Ectodermal cell (in vitro differentiated cells): ENCODE results near the gene DRAM1.
"Not testable (repeated sequence)": the region's sequence is repeated elsewhere in the genome, so short reads cannot be mapped to it uniquely, and the experiment has no call there.

Source experiments
- H3K27ac ChIP-seq: 2 replicates; pipeline ENCODE4 v1.7.0; 2013; ENCODE audit warnings: mild to moderate bottlenecking, low read depth, low read length; ENCODE audit not compliant: insufficient read depth, poor library complexity, severe bottlenecking
- H3K27me3 ChIP-seq: 2 replicates; pipeline ENCODE4 v1.7.0; 2013; ENCODE audit warnings: mild to moderate bottlenecking, low read length; ENCODE audit not compliant: insufficient read depth, control insufficient read depth, poor library complexity, severe bottlenecking
- H3K36me3 ChIP-seq: one replicate; pipeline ENCODE4 v1.7.0; 2013; ENCODE audit warnings: low read length; ENCODE audit not compliant: control insufficient read depth, insufficient read depth
- H3K4me1 ChIP-seq: one replicate; pipeline ENCODE4 v1.7.0; 2013; ENCODE audit warnings: low read length; ENCODE audit not compliant: control insufficient read depth, insufficient read depth
- H3K4me3 ChIP-seq: 2 replicates; pipeline ENCODE4 v1.7.0; 2013; ENCODE audit warnings: low read depth, low read length, control low read depth; ENCODE audit not compliant: insufficient read depth
- H3K9me3 ChIP-seq: 2 replicates; pipeline ENCODE4 v1.7.0; 2013; ENCODE audit warnings: mild to moderate bottlenecking, low read length, moderate library complexity; ENCODE audit not compliant: control insufficient read depth
- WGBS, 2 experiments: methylation state at CpG; one replicate each; pipeline ENCODE4 v1.1.7; 2013; ENCODE audit warnings: missing lambda C conversion rate in 2 of 2; 5-methylcytosine and 5-hydroxymethylcytosine counted together

DRAM1 gene

DNA sequence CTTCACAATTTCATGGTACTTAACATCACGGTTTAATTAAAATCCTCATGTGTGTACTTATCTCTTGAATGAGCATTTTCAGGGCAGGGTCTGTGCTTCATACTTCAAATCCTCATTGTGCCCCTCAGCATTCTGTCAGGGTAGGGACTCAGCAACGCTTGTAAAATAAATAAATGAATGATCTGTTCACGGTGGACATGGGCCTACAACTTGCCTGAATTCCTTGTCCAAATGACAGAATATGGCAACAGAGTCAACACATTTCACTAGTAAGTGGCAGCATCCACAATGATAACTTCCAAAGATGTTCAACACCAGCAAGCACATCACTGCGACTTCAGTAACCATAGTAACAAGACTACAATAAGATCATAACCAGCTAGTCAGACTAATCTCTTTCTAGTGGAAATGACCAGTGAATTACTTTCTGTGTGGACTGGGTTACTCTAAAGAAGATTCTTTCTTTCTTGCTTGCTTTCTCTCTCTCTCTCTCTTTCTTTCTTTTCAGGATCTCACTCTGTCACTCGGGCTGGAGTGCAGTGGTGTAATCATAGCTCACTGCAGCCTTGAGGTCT, 32.2 kb upstream of the DRAM1 start:
- Histone ChIP-seq H3K4me3 (no peak overlapping the region), H3K4me1 (no peaks in the 10 kb centered on the region), H3K9me3 (no peaks in the 10 kb centered on the region), H3K36me3 (no peaks in the 10 kb centered on the region), H3K27ac (no peak overlapping the region), H3K27me3 (no peaks in the 10 kb centered on the region)
- WGBS, 2 experiments: 88 to 93% methylated on average over 5 of the region's 5 CpGs

DNA sequence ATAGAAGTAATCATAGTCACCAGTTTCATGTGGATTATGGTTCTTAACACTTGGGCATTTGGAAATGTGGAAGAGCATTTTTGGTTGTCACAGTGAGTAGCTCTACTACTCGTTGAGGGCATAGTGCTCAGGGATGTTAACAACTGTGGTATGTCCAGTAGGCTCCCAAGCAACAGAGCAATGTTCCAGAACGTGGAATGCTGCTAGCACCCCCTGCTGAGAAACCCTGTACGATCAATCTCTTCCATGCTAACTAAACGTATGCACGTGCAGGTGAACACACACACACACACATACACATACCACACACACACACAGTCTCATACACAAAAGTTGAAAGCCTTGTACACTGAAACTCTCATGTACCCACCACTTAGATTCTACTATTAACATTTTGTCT, 30.1 kb upstream of the DRAM1 start:
- H3K4me1 ChIP-seq: no peaks in the 10 kb centered on the region
- H3K27ac ChIP-seq: no peak overlapping the region
- no peaks in the 10 kb centered on the region for H3K9me3 ChIP-seq
- H3K4me3 ChIP-seq: no peak overlapping the region
- no peaks in the 10 kb centered on the region for H3K27me3 ChIP-seq
- no peaks in the 10 kb centered on the region for H3K36me3 ChIP-seq
- 83 to 89% methylated on average over 5 of the region's 5 CpGs for WGBS, 2 experiments

DNA sequence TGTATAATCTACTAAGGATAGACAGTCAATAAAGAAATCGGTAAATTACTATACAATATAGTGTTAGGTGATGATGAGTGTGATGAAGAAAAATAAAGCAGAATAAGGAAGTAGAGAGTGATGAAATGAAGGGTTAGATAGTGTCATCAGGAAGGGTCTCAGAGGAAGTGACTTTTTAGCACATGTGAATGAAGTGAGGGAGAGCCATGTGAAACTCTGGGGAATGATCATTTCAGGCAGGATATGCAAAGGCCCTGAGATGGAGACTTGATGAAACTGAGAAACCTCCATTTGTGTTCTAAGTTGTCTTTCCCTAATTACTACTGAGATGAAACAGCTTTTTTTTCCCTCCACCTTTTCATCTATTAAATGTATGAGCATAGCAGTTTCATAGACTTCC, 27.2 kb upstream of the DRAM1 start:
- H3K27me3 ChIP-seq: no peaks in the 10 kb centered on the region
- no peak overlapping the region for H3K4me3 ChIP-seq
- no peaks in the 10 kb centered on the region for H3K4me1 ChIP-seq
- no peaks in the 10 kb centered on the region for H3K36me3 ChIP-seq
- H3K9me3 ChIP-seq: no peaks in the 10 kb centered on the region
- H3K27ac ChIP-seq: no peak overlapping the region
- WGBS, 2 experiments: 92% methylated on average over 1 of the region's 1 CpG; no CpG with 5 or more reads in 1 of the 2 experiments

DNA sequence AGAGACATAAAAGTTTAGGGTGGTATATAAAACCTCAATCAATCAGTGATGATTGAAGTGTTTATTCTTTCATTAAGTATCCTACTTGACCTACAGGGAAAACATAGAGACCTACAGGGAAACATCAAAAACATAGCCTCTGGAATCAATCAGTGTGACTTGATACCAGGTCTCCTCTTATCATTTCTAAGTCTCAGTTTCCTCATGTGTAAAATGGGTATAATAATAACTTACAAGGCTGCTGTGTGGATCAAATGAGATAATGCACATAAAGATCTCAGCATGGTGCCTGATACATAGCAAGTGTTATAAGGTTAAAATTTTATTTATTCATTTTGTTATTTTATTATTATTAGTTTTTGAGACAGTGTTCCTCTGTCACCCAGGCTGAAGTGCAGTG, 24.4 kb upstream of the DRAM1 start:
- Histone ChIP-seq H3K4me3 (no peak overlapping the region), H3K9me3 (no peaks in the 10 kb centered on the region), H3K4me1 (no peaks in the 10 kb centered on the region), H3K27me3 (no peaks in the 10 kb centered on the region), H3K36me3 (no peaks in the 10 kb centered on the region), H3K27ac (no peak overlapping the region)

DNA sequence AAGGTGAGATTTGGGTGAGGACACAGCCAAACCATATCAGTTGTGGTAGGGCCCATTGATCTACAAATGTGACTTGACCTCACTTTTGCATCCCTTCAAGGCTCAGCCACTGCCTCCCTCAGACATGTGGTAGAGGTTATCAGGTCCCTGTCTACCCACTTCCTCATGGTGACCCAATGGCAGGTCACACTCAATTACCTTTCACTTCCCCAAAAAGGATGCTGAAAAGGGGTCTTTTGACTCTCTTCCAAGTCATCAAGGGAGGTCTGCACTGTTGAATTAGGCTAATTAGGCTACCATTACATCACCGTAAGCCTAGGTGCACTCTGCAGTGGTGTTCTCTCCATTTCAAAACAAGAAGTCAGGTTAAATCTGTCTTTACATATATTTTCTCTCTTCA, 22.6 kb upstream of the DRAM1 start:
- WGBS, 2 experiments: 95 to 97% methylated on average over 1 of the region's 1 CpG
- Histone ChIP-seq H3K4me1 (no peaks in the 10 kb centered on the region), H3K27ac (no peak overlapping the region), H3K36me3 (no peaks in the 10 kb centered on the region), H3K4me3 (no peak overlapping the region), H3K27me3 (no peaks in the 10 kb centered on the region), H3K9me3 (no peaks in the 10 kb centered on the region)

DNA sequence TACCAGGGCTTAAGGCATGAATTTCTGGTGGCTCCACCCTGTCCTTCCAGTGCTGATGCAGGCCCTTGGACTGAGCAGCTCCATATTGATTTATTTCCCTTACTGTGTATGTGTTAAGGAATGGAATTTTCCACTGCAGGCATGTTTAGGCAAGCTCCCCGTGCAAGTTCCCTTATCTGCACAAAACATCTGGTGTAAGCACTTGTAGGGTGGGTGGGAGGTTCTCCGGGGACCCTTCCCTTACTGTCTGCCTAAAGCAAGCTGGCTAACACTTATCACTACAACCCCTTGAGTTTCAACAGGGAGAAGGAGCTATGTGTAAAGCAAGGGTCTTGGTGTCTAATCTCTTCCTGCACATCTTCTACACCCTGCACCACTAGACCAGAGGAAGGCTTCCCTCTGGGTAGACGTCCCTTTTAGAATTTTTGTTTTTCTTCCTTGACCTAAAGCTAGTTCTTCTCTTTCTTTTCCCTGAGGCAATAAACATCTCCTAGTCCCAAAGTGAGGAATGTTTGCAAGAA, 22.0 kb upstream of the DRAM1 start:
- H3K27ac ChIP-seq: no peak overlapping the region
- 93 to 100% methylated on average over 2 to 3 of the region's 3 CpGs for WGBS, 2 experiments
- H3K36me3 ChIP-seq: no peaks in the 10 kb centered on the region
- H3K4me1 ChIP-seq: no peaks in the 10 kb centered on the region
- no peaks in the 10 kb centered on the region for H3K27me3 ChIP-seq
- H3K4me3 ChIP-seq: no peak overlapping the region
- H3K9me3 ChIP-seq: no peaks in the 10 kb centered on the region

DNA sequence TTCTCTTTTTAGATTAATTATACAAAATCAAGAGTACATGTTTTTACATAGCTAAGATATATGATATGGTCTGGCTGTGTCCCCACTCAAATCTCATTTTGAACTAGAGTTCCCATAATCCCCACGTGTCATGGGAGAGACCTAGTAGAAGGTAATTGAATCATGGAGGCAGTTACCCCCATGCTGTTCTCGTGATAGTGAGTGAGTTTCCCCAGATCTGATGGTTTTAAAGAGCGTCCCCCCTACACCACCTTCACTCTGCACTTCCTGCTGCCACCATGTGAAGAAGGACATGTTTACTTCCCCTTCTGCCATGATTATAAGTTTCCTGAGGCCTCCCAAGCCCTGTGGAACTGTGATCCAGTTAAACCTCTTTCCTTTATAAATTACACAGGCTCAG, 21.4 kb upstream of the DRAM1 start:
- 88 to 95% methylated on average over 3 of the region's 3 CpGs for WGBS, 2 experiments
- H3K36me3 ChIP-seq: no peaks in the 10 kb centered on the region
- H3K9me3 ChIP-seq: no peaks in the 10 kb centered on the region
- no peak overlapping the region for H3K4me3 ChIP-seq
- H3K27me3 ChIP-seq: no peaks in the 10 kb centered on the region
- no peaks in the 10 kb centered on the region for H3K4me1 ChIP-seq
- no peak overlapping the region for H3K27ac ChIP-seq

DNA sequence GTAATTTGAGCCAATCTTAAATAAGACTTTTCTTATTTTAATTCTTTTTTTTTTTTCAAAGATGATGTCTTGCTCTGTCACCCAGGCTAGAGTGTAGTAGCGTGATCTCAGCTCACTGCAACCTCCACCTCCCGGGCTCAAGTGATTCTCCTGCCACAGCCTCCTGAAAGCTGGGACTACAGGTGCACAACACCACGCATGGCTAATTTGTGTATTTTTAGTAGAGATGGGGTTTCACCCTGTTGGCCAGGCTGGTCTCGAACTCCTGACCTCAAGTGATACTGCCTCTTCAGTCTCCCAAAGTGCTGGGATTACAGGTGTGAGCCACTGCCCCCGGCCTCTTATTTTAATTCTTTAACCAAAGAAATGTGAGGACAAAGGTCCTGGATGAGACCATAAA, 20.8 kb upstream of the DRAM1 start:
- not testable (repeated sequence) for H3K4me3 ChIP-seq, H3K9me3 ChIP-seq, H3K4me1 ChIP-seq, H3K36me3 ChIP-seq, H3K27me3 ChIP-seq, H3K27ac ChIP-seq
- WGBS, 2 experiments: 84 to 97% methylated on average over 5 of the region's 5 CpGs

DNA sequence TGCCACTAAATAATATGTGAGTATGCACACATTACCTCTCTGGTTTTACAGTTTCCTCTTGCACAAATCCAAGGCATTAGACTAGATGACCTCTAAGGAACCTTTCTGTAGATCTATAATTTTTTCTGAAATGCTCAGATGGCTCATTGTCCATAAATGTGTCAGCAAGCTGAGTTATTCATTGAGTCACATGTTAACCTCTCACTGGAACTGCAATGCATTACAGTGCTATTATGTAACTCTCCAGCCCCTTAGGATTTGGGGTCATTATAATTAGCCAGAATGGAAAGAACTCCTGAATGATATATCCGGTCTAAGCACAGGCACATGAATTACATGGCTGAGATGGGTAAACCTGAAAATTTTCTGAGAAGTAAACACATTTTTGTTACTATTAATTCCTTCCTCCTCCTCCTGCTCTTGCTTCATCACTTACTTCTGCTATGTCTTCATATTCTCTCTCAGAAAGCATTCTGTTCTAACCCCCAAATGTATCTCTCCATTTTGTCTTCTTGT, 20.3 kb upstream of the DRAM1 start:
- no peak overlapping the region for H3K27ac ChIP-seq
- no peaks in the 10 kb centered on the region for H3K36me3 ChIP-seq
- H3K27me3 ChIP-seq: no peaks in the 10 kb centered on the region
- H3K9me3 ChIP-seq: no peaks in the 10 kb centered on the region
- H3K4me1 ChIP-seq: no peaks in the 10 kb centered on the region
- 92 to 100% methylated on average over 1 of the region's 1 CpG for WGBS, 2 experiments
- no peak overlapping the region for H3K4me3 ChIP-seq

DNA sequence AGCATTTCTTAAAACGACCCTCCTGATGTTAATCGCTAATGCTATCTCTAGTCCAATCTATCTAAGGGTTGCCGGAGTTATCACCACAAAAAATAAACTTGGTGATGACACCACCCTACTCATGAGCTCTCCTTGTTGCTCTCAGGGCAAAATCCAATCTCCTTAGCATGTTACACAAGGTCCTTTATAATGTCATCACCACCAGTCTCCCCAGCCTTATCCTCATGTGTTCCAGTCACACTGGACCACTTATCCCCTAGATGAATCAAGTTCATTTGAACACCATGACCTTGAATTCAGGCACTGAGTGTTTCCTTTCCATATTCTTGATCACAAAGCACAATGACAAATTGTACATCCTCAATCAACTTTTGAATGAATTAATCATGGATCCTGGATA, 19.0 kb upstream of the DRAM1 start:
- no peaks in the 10 kb centered on the region for H3K4me1 ChIP-seq
- 90 to 95% methylated on average over 3 of the region's 3 CpGs for WGBS, 2 experiments
- H3K4me3 ChIP-seq: no peak overlapping the region
- H3K36me3 ChIP-seq: no peaks in the 10 kb centered on the region
- H3K9me3 ChIP-seq: no peaks in the 10 kb centered on the region
- no peaks in the 10 kb centered on the region for H3K27me3 ChIP-seq
- H3K27ac ChIP-seq: no peak overlapping the region
